H9 (cell line): ENCODE results near the gene UCKL1. TPM values are rescaled to one million over a fixed set of nuclear protein-coding genes. Genes with fewer than 3 reads are reported as not detected.

Experiments
- DNase-seq: peaks from one replicate; pipeline ENCODE4 v3.0.0-alpha.2; 2017
- H2AFZ ChIP-seq: one replicate; pipeline ENCODE4 v1.6.1; 2013; ENCODE audit warnings: mild to moderate bottlenecking, low read length, control low read depth, moderate library complexity
- H2AK5ac ChIP-seq: 2 replicates; pipeline ENCODE4 v1.6.1; 2013; ENCODE audit warnings: low read length, control low read depth, mixed read lengths; ENCODE audit not compliant: insufficient read length
- H2BK120ac ChIP-seq: one replicate; pipeline ENCODE4 v1.6.1; 2013; ENCODE audit warnings: low read depth, mild to moderate bottlenecking, low read length, control low read depth, inconsistent platforms; ENCODE audit not compliant: poor library complexity, severe bottlenecking
- H2BK12ac ChIP-seq: 2 replicates; pipeline ENCODE4 v1.6.1; 2013; ENCODE audit warnings: low read length, control low read depth, mixed read lengths, low read depth; ENCODE audit not compliant: insufficient read length
- H2BK15ac ChIP-seq: 2 replicates; pipeline ENCODE4 v1.6.1; 2013; ENCODE audit warnings: low read depth, low read length, control low read depth
- H2BK20ac ChIP-seq: one replicate; pipeline ENCODE4 v1.6.1; 2013; ENCODE audit warnings: low read depth, mild to moderate bottlenecking, low read length, control low read depth, inconsistent platforms; ENCODE audit not compliant: poor library complexity, severe bottlenecking
- H2BK5ac ChIP-seq: 2 replicates; pipeline ENCODE4 v1.6.1; 2013; ENCODE audit warnings: low read length, control low read depth, mixed read lengths; ENCODE audit not compliant: insufficient read length
- H3K14ac ChIP-seq: 2 replicates; pipeline ENCODE4 v1.6.1; 2013; ENCODE audit warnings: low read length, control low read depth; ENCODE audit not compliant: insufficient read depth
- H3K18ac ChIP-seq: 2 replicates; pipeline ENCODE4 v1.6.1; 2013; ENCODE audit warnings: low read depth, mild to moderate bottlenecking, mixed read lengths, low read length, control low read depth; ENCODE audit not compliant: insufficient read length
- H3K23ac ChIP-seq: 2 replicates; pipeline ENCODE4 v1.6.1; 2013; ENCODE audit warnings: low read length, control low read depth, mixed read lengths, low read depth; ENCODE audit not compliant: insufficient read length
- H3K23me2 ChIP-seq: 2 replicates; pipeline ENCODE4 v1.6.1; 2013; ENCODE audit warnings: low read depth, mild to moderate bottlenecking, mixed read lengths, low read length, control low read depth; ENCODE audit not compliant: insufficient read length, poor library complexity, severe bottlenecking
- H3K27ac ChIP-seq: 2 replicates; pipeline ENCODE4 v1.5.1; 2013; ENCODE audit warnings: low read length, control low read depth, mixed read lengths, low read depth; ENCODE audit not compliant: insufficient read length
- H3K27me3 ChIP-seq: 2 replicates; pipeline ENCODE4 v1.6.1; 2013; ENCODE audit warnings: low read length, control low read depth, inconsistent platforms; ENCODE audit not compliant: insufficient read depth
- H3K4ac ChIP-seq: 2 replicates; pipeline ENCODE4 v1.6.1; 2013; ENCODE audit warnings: low read depth, mild to moderate bottlenecking, control low read depth, inconsistent platforms, low read length, moderate library complexity
- H3K4me1 ChIP-seq: 2 replicates; pipeline ENCODE4 v1.6.1; 2013; ENCODE audit warnings: low read length, control low read depth, inconsistent platforms; ENCODE audit not compliant: insufficient read depth
- H3K4me2 ChIP-seq: 2 replicates; pipeline ENCODE4 v1.6.1; 2013; ENCODE audit warnings: low read length, control low read depth, mixed read lengths; ENCODE audit not compliant: insufficient read length, insufficient read depth
- H3K56ac ChIP-seq: 2 replicates; pipeline ENCODE4 v1.6.1; 2013; ENCODE audit warnings: low read depth, mild to moderate bottlenecking, mixed read lengths, low read length, control low read depth; ENCODE audit not compliant: insufficient read length
- H3K79me1 ChIP-seq: 2 replicates; pipeline ENCODE4 v1.6.1; 2013; ENCODE audit warnings: low read depth, mild to moderate bottlenecking, moderate library complexity, low read length, control low read depth, inconsistent platforms; ENCODE audit not compliant: insufficient read depth, poor library complexity, severe bottlenecking
- H3K79me2 ChIP-seq: 2 replicates; pipeline ENCODE4 v1.6.1; 2013; ENCODE audit warnings: low read length, control low read depth, inconsistent platforms; ENCODE audit not compliant: insufficient read depth
- H3K9ac ChIP-seq: 2 replicates; pipeline ENCODE4 v1.6.1; 2013; ENCODE audit warnings: low read length, control low read depth, mixed read lengths; ENCODE audit not compliant: insufficient read length; ENCODE audit errors: extremely low read depth
- H3K9me3 ChIP-seq: one replicate; pipeline ENCODE4 v1.6.1; 2013; ENCODE audit warnings: low read depth, low read length, inconsistent platforms; ENCODE audit not compliant: control insufficient read depth
- H3T11ph ChIP-seq: one replicate; pipeline ENCODE4 v1.6.1; 2013; ENCODE audit warnings: mild to moderate bottlenecking, low read length, control low read depth, inconsistent platforms
- H4K20me1 ChIP-seq: one replicate; pipeline ENCODE4 v1.6.1; 2013; ENCODE audit not compliant: control insufficient read depth, insufficient read length, insufficient read depth
- H4K5ac ChIP-seq: 2 replicates; pipeline ENCODE4 v1.6.1; 2013; ENCODE audit warnings: low read depth, mild to moderate bottlenecking, mixed read lengths, low read length, control low read depth; ENCODE audit not compliant: insufficient read length
- H4K8ac ChIP-seq: replicated peaks from 2 replicates; pipeline ENCODE4 v1.6.1; 2013; ENCODE audit warnings: low read length, control low read depth, mixed read lengths, low read depth; ENCODE audit not compliant: insufficient read length
- H4K91ac ChIP-seq: 2 replicates; pipeline ENCODE4 v1.6.1; 2013; ENCODE audit warnings: low read depth, mild to moderate bottlenecking, moderate library complexity, mixed read lengths, low read length, control low read depth; ENCODE audit not compliant: insufficient read length
- H3K27ac Mint-ChIP-seq, 3 experiments: 2 replicates in 2 of 3; 3 replicates in 1 of 3; pipeline ENCODE4 v1.8.0; 2020 to 2021; ENCODE audit warnings: mixed read lengths in 3 of 3, mild to moderate bottlenecking in 1 of 3, moderate library complexity in 1 of 3
- H3K27me3 Mint-ChIP-seq: 2 replicates; pipeline ENCODE4 v1.8.0; 2021; ENCODE audit warnings: low read depth, mild to moderate bottlenecking, moderate library complexity, mixed read lengths
- H3K36me3 Mint-ChIP-seq, 3 experiments: 2 replicates in 2 of 3; 3 replicates in 1 of 3; pipeline ENCODE4 v1.8.0; 2020 to 2021; ENCODE audit warnings: low read depth in 3 of 3, mixed read lengths in 3 of 3; ENCODE audit not compliant: insufficient read depth in 1 of 3
- H3K4me1 Mint-ChIP-seq, 2 experiments: 2 replicates each; pipeline ENCODE4 v1.8.0; 2020; ENCODE audit warnings: mixed read lengths in 2 of 2
- H3K4me3 Mint-ChIP-seq, 2 experiments: 2 replicates in 1 of 2; 3 replicates in 1 of 2; pipeline ENCODE4 v1.8.0; 2020 to 2021; ENCODE audit warnings: mild to moderate bottlenecking in 2 of 2, mixed read lengths in 2 of 2, moderate library complexity in 1 of 2
- H3K9me3 Mint-ChIP-seq, 2 experiments: 2 replicates in 1 of 2; 3 replicates in 1 of 2; pipeline ENCODE4 v1.8.0; 2020; ENCODE audit warnings: mild to moderate bottlenecking in 2 of 2, mixed read lengths in 2 of 2, moderate library complexity in 1 of 2
- CTCF ChIP-seq: fragments of 200-600 bp; sonication (generic); conservative IDR thresholded peaks from 3 replicates; pipeline ENCODE4 v1.8.0; 2021; ENCODE audit warnings: antibody characterized with exemption, mild to moderate bottlenecking
- WGBS: extraction: QIAGEN DNeasy Blood & Tissue Kit; methylation state at CpG from one replicate; pipeline ENCODE4 v1.1.7; 2013; ENCODE audit warnings: missing lambda C conversion rate, low lambda C conversion rate, mixed read lengths; ENCODE audit not compliant: insufficient read length; ENCODE audit errors: extremely low coverage; 5-methylcytosine and 5-hydroxymethylcytosine counted together
- total RNA-seq: library from RNA; stranded (reverse); gene quantifications from 2 replicates; pipeline ENCODE4 v1.2.1, GENCODE V29; 2021

Gene UCKL1
- total RNA-seq, 1 experiment from 2014 or later: 40.9 TPM

- peak within 1 kb of the TSS; percentile 7 to 83 (median 80); a peak in 4 of 7 replicates for H3K27ac Mint-ChIP-seq
- no CpG with 5 or more reads among the region's 52 CpGs for WGBS
Observed at GRCh38 chr20:63979557-63980316, 23.5 kb upstream of the UCKL1 start, which contains the start of gene SAMD10. TSS of gene SAMD10 (minus strand) at chr20:63979642. CDS start at chr20:63979467, 175 bp downstream.

More at GRCh38 chr20:63979557-63980316, 23.5 kb upstream of the UCKL1 start, which contains the start of gene SAMD10:
- Histone ChIP-seq H3K79me1 (peaks cover 6% of the 10 kb centered on the region), H2BK120ac (no peak within 1 kb of the TSS), H4K20me1 (no peaks in the 10 kb centered on the region), H3K9me3 (no peaks in the 10 kb centered on the region), H3K4me2 (peak within 1 kb of the TSS; percentile 67), H3K4ac (no peak within 1 kb of the TSS), H4K8ac (no peak within 1 kb of the TSS), H3K18ac (no peak within 1 kb of the TSS), H2AFZ (no peak within 1 kb of the TSS), H2AK5ac (no peak within 1 kb of the TSS), H3K4me1 (peaks cover 3% of the 10 kb centered on the region; the same call in 1 of the 2 replicates), H3K23me2 (peaks cover 13% of the 10 kb centered on the region), H3K9ac (peak within 1 kb of the TSS; percentile 41), H3K79me2 (peaks cover 4% of the 10 kb centered on the region; the same call in 1 of the 2 replicates), H4K5ac (no peak within 1 kb of the TSS), H3K56ac (no peak within 1 kb of the TSS), H2BK5ac (no peak within 1 kb of the TSS), H3K27ac (no peak within 1 kb of the TSS), H2BK12ac (no peak within 1 kb of the TSS), H2BK15ac (no peak within 1 kb of the TSS), H3T11ph (no peak within 1 kb of the TSS), H4K91ac (no peak within 1 kb of the TSS), H3K27me3 (no peaks in the 10 kb centered on the region), H3K23ac (no peak within 1 kb of the TSS), H3K14ac (no peak within 1 kb of the TSS; the same call in 1 of the 2 replicates), H2BK20ac (no peak within 1 kb of the TSS)
- no peaks in the 10 kb centered on the region for H3K9me3 Mint-ChIP-seq
- peaks cover 27% of the 10 kb centered on the region in 2 experiments for H3K4me1 Mint-ChIP-seq
- TF ChIP-seq CTCF: peak; percentile 39; the same call in 1 of the 3 replicates
- H3K27me3 Mint-ChIP-seq: peaks cover 1% of the 10 kb centered on the region; the same call in 1 of the 2 replicates
- H3K4me3 Mint-ChIP-seq: peak within 1 kb of the TSS; percentile 93 to 95
- DNase-seq: peak; percentile 60
- peaks cover 15 to 26% (median 25%) of the 10 kb centered on the region in 3 experiments for H3K36me3 Mint-ChIP-seq
